Neural progenitor cell (in vitro differentiated cells): ENCODE results near the gene ZNF280D. TPM values are rescaled to one million over a fixed set of nuclear protein-coding genes. Genes with fewer than 3 reads are reported as not detected.

Source experiments
- DNase-seq: peaks from one replicate; pipeline ENCODE4 v3.0.0-alpha.2; 2016; ENCODE audit warnings: low spot score
- H2AFZ ChIP-seq: fragments of 200-600 bp; sonication (generic); replicated peaks from 2 replicates; pipeline ENCODE4 v1.6.1; 2016; ENCODE audit warnings: antibody characterized with exemption
- H3F3A ChIP-seq: fragments of 200-600 bp; sonication (generic); 2 replicates; pipeline ENCODE4 v1.6.1; 2016; ENCODE audit warnings: antibody characterized with exemption, low read depth
- H3K27ac ChIP-seq: fragments of 200-600 bp; sonication (generic); 2 replicates; pipeline ENCODE4 v1.5.1; 2016; ENCODE audit warnings: mild to moderate bottlenecking
- H3K27me3 ChIP-seq: fragments of 200-600 bp; sonication (generic); 2 replicates; pipeline ENCODE4 v1.6.1; 2016; ENCODE audit warnings: mild to moderate bottlenecking, moderate library complexity
- H3K36me3 ChIP-seq: fragments of 200-600 bp; sonication (generic); 2 replicates; pipeline ENCODE4 v1.5.1; 2016
- H3K4me1 ChIP-seq: fragments of 200-600 bp; sonication (generic); 2 replicates; pipeline ENCODE4 v1.6.1; 2016; ENCODE audit warnings: mixed run types
- H3K4me2 ChIP-seq: fragments of 200-600 bp; sonication (generic); 2 replicates; pipeline ENCODE4 v1.6.1; 2016
- H3K4me3 ChIP-seq: fragments of 200-600 bp; sonication (generic); 2 replicates; pipeline ENCODE4 v1.5.1; 2016
- H3K79me2 ChIP-seq: fragments of 200-600 bp; sonication (generic); 2 replicates; pipeline ENCODE4 v1.6.1; 2016; ENCODE audit warnings: low read depth
- H3K9ac ChIP-seq: fragments of 200-600 bp; sonication (generic); 2 replicates; pipeline ENCODE4 v1.6.1; 2016
- H3K9me3 ChIP-seq: fragments of 200-600 bp; sonication (generic); 2 replicates; pipeline ENCODE4 v1.5.1; 2016; ENCODE audit warnings: low read depth
- H4K20me1 ChIP-seq: fragments of 200-600 bp; sonication (generic); 2 replicates; pipeline ENCODE4 v1.6.1; 2016; ENCODE audit warnings: low read depth
- H3K27ac Mint-ChIP-seq: 3 replicates; pipeline ENCODE4 v1.8.0; 2021; ENCODE audit warnings: mixed read lengths
- H3K27me3 Mint-ChIP-seq: 2 replicates; pipeline ENCODE4 v1.8.0; 2022; ENCODE audit warnings: low read depth, mild to moderate bottlenecking, inconsistent platforms, moderate library complexity, mixed read lengths; ENCODE audit not compliant: insufficient read depth
- H3K36me3 Mint-ChIP-seq: 3 replicates; pipeline ENCODE4 v1.8.0; 2021; ENCODE audit warnings: mixed read lengths
- H3K4me1 Mint-ChIP-seq: 3 replicates; pipeline ENCODE4 v1.8.0; 2021; ENCODE audit warnings: mixed read lengths
- H3K4me3 Mint-ChIP-seq: 3 replicates; pipeline ENCODE4 v1.8.0; 2021; ENCODE audit warnings: mild to moderate bottlenecking, moderate library complexity, mixed read lengths
- H3K9me3 Mint-ChIP-seq: 3 replicates; pipeline ENCODE4 v1.8.0; 2020; ENCODE audit warnings: mixed read lengths
- CTCF ChIP-seq: fragments of 200-600 bp; sonication (generic); IDR thresholded peaks from 2 replicates; pipeline ENCODE4 v1.5.1; 2017; ENCODE audit warnings: antibody characterized with exemption, mild to moderate bottlenecking
- EZH2 ChIP-seq: fragments of 200-600 bp; sonication (generic); IDR thresholded peaks from 2 replicates; pipeline ENCODE4 v1.6.1; 2017; ENCODE audit warnings: antibody characterized with exemption, mild to moderate bottlenecking, moderate library complexity
- EZH2phosphoT487 ChIP-seq: fragments of 200-600 bp; sonication (generic); IDR thresholded peaks from 2 replicates; pipeline ENCODE4 v1.6.1; 2017; ENCODE audit warnings: antibody characterized with exemption
- total RNA-seq: library from RNA; depleted of rRNA; stranded (reverse); fragments of >200 nt; gene quantifications from 2 replicates; pipeline ENCODE4 v1.2.3, GENCODE V29; 2015; ENCODE audit warnings: low replicate concordance

The ZNF280D gene
- total RNA-seq, 1 donor from 2014 or later = 9.9 TPM

GRCh38 chr15:56760186-56760585 is 26.9 kb upstream of the ZNF280D start:
- no peaks in the 10 kb centered on the region for H3F3A ChIP-seq
- H3K9ac ChIP-seq = no peak overlapping the region
- H3K79me2 ChIP-seq = no peaks in the 10 kb centered on the region
- no peak overlapping the region for H2AFZ ChIP-seq
- no peak overlapping the region for H3K4me2 ChIP-seq
- H3K27me3 ChIP-seq = no peaks in the 10 kb centered on the region
- TF ChIP-seq CTCF (no peak), EZH2 (no peak), EZH2phosphoT487 (no peak)
- no peaks in the 10 kb centered on the region for H3K9me3 ChIP-seq
- Mint-ChIP-seq H3K36me3 (no peaks in the 10 kb centered on the region), H3K27me3 (no peaks in the 10 kb centered on the region), H3K9me3 (no peaks in the 10 kb centered on the region), H3K4me1 (no peaks in the 10 kb centered on the region), H3K4me3 (no peak overlapping the region), H3K27ac (no peak overlapping the region)
- H3K36me3 ChIP-seq = no peaks in the 10 kb centered on the region
- no peak overlapping the region for H3K27ac ChIP-seq
- no peaks in the 10 kb centered on the region for H3K4me1 ChIP-seq
- no peak overlapping the region for H3K4me3 ChIP-seq
- H4K20me1 ChIP-seq = no peaks in the 10 kb centered on the region
- DNase-seq = no peak

- H3K9me3 ChIP-seq = no peaks in the 10 kb centered on the region
- Mint-ChIP-seq H3K36me3 (no peaks in the 10 kb centered on the region), H3K27ac (no peak overlapping the region), H3K27me3 (no peaks in the 10 kb centered on the region), H3K4me1 (no peaks in the 10 kb centered on the region), H3K9me3 (no peaks in the 10 kb centered on the region), H3K4me3 (no peak overlapping the region)
- H3K36me3 ChIP-seq = no peaks in the 10 kb centered on the region
- no peaks in the 10 kb centered on the region for H4K20me1 ChIP-seq
- H3K27me3 ChIP-seq = no peaks in the 10 kb centered on the region
- no peaks in the 10 kb centered on the region for H3F3A ChIP-seq
- TF ChIP-seq CTCF (no peak), EZH2 (no peak), EZH2phosphoT487 (no peak)
- H3K27ac ChIP-seq = no peak overlapping the region
- H3K4me3 ChIP-seq = no peak overlapping the region
- DNase-seq = no peak
- H3K4me1 ChIP-seq = no peaks in the 10 kb centered on the region
- H3K9ac ChIP-seq = no peak overlapping the region
- H3K4me2 ChIP-seq = no peak overlapping the region
- no peaks in the 10 kb centered on the region for H3K79me2 ChIP-seq
- no peak overlapping the region for H2AFZ ChIP-seq
Observed at GRCh38 chr15:56759450-56759845, 26.1 kb upstream of the ZNF280D start.

- TF ChIP-seq CTCF = no peak
- no peak for TF ChIP-seq EZH2phosphoT487
- TF ChIP-seq EZH2 = no peak
- H3K4me2 ChIP-seq = no peak overlapping the region
Observed at GRCh38 chr15:56758770-56759449, 25.6 kb upstream of the ZNF280D start.

More at GRCh38 chr15:56758770-56759449, 25.6 kb upstream of the ZNF280D start:
- Mint-ChIP-seq H3K4me1 (no peaks in the 10 kb centered on the region), H3K36me3 (no peaks in the 10 kb centered on the region), H3K27me3 (no peaks in the 10 kb centered on the region), H3K9me3 (no peaks in the 10 kb centered on the region), H3K4me3 (no peak overlapping the region), H3K27ac (no peak overlapping the region)
- Histone ChIP-seq H3K4me3 (no peak overlapping the region), H3K36me3 (no peaks in the 10 kb centered on the region), H4K20me1 (no peaks in the 10 kb centered on the region), H3K27ac (no peak overlapping the region), H3K9me3 (no peaks in the 10 kb centered on the region), H3K9ac (no peak overlapping the region), H3K79me2 (no peaks in the 10 kb centered on the region), H3K27me3 (no peaks in the 10 kb centered on the region), H2AFZ (no peak overlapping the region), H3F3A (no peaks in the 10 kb centered on the region), H3K4me1 (no peaks in the 10 kb centered on the region)
- no peak for DNase-seq
